Superior temporal gyrus (tissue), 1 donor: ENCODE results near the gene HTRA1.

Experiments used
- DNase-seq: peaks from one replicate; pipeline ENCODE4 v3.0.0-alpha.2; 2016; ENCODE audit errors: extremely low spot score

Gene HTRA1

DNA sequence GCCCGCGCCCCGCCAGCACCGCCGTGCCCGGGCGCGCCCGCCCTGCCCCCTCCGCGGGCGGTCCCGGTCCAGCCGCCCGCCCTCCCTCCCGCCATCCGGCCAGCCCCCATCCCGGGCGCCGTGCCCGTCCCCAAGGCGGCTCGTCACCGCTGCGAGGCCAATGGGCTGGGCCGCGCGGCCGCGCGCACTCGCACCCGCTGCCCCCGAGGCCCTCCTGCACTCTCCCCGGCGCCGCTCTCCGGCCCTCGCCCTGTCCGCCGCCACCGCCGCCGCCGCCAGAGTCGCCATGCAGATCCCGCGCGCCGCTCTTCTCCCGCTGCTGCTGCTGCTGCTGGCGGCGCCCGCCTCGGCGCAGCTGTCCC is at the start of gene HTRA1:
Gene HTRA1 (plus strand): TSS at position 187 of the 362 bp plus-strand sequence. CDS start 100 bp downstream, at position 287.
- DNase-seq: peak; percentile 87

DNA sequence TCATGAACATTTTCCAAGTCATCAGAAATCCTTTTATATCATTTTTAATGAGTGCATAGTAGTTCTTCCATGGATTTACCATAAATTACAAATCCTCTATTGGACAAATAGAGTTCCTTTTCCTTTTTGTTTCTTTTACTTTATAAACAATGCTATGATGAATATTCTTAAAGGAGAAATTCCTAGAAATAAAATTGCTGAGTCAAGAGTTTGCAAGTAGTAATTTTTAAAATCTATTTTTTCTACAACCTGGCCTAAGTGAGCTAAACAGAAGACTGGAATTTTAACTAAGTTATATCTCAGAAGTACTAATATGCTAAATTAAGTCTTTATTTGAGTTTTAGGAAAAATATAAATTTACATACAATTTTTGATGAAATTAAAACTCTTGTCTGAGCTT is 48.0 kb upstream of the HTRA1 start:
- no peak for DNase-seq

DNA sequence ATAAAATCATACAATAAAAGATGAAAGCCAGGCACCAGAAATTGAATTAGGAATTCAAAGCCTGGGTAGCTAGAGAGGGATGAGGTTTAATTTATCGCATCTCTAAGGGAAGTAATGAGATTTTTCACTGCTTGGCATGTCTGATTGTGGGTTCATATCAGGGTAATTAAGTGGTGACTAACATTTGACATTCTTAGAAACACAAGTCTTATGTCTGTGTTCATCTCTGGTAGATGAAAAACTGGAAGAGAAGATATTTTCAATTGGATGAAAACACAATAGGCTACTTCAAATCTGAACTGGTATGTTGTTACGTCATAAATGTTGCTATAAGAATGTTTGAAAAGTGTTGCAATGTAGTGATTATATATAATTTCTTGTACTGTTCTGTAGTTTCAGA is 43.7 kb upstream of the HTRA1 start:
- no peak for DNase-seq

DNA sequence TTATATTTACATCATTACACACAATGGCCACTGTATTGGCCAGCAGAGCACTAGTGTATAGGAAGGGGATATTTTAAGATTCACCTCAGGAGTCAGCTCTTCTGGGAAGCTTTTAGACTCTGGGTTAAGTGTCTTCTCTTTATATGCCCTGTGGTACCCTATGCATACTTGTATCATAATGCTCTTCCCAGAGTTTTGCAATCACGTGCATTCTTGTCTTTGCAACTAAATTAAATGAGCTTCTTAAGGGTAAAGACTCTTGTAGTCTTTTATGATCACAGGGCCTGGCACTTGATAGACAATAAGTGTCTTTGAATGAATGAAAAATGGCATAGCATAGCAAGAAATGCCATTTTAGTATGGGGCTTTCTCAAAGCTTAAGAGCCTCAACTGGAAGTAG is 42.3 kb upstream of the HTRA1 start:
- no peak for DNase-seq

DNA sequence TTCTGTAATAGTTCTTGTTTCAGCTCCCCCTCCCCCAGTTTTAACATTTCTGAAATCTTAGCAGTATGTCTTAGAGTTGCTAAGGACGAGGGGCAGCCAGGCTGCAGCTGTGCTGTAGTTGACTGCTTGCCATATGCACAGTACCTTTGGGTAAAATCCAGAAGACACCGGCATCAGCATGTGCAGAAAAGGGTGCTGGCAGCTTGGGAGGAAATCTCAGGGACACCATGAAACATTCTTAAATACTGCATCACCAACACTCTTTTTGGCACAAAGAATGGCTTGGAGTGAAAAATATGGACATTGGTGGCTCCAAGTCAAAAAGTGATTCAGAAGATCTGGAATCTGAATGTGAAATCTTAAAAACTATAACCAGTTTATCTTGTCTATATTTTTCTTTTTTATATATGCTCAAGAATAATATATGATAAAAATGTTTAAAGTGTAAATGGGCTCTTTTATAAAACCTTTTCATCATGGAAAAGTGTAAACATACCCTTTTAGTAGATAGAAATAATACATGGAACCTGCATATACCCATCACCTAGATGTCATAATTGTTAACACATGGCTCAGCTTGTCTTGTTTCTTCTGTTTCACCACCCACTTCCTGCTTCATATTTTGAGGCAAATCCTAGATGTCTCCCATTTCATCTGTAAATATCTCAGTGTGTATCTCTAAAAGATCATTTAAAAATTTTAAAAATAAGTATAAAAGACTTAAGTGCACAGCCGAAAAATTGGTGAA is 41.3 kb upstream of the HTRA1 start:
- peak; percentile 67 for DNase-seq

DNA sequence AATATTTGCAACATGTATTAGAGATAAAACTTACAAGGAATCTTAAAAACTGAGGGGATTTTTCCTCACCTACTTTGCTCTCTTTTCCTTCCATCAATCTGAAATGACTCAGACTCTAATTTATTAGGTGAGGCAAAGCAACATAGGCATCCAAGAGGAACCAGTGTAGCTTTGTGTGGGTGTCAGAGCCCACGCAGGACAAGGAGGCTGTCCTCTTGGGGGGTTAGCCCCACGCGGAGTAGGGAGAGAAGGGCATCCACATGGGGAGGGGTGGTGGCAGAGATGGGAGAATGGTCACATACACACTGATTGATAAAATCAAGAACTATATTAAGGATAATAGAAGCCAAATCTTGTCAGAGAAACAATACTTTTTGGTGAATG is 40.7 kb upstream of the HTRA1 start:
- no peak for DNase-seq

DNA sequence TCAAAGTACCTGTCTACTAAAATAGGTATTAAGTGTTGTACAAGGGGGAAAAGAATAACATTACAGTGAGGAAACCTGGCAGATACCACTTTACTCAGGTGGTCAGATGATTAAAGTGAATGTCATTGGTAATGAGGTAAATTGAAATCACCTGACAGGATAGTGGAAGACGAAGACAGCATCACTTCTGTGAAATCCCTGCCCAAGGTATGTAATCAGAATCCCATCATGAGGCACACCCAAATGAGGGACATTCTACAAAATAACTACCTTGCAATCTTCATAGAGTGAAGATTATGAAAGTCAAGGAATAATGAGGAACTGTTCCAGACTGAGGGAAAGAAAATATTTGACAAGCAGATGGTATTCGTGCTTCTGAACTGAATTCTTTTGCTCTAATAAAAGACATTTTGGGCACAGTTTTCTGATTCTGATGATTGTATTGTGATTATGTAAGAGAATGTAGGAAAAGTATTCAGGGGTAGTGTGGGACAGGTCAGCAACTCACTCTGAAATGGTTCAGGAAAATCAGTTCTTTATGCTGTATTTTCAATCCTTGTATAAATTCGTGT is 40.2 kb upstream of the HTRA1 start:
- DNase-seq: no peak

DNA sequence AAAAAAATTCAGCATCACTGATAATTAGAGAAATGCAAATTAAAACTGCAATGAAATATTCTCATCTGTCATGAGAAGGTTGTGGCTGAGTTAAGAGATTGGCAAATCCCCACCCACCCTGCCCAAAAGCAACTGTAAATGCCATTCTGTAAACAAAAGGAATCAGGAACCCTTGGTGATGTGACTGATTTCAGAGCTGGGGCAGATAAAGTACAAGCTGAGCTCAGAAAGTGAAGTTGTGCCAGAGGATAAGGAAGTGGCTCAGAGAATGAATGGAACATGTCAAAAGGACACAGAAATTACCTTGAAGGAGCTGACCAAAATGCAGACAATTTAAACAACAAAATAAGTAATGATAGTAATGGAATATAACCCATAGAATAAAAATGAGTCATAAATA is 39.6 kb upstream of the HTRA1 start:
- no peak for DNase-seq

DNA sequence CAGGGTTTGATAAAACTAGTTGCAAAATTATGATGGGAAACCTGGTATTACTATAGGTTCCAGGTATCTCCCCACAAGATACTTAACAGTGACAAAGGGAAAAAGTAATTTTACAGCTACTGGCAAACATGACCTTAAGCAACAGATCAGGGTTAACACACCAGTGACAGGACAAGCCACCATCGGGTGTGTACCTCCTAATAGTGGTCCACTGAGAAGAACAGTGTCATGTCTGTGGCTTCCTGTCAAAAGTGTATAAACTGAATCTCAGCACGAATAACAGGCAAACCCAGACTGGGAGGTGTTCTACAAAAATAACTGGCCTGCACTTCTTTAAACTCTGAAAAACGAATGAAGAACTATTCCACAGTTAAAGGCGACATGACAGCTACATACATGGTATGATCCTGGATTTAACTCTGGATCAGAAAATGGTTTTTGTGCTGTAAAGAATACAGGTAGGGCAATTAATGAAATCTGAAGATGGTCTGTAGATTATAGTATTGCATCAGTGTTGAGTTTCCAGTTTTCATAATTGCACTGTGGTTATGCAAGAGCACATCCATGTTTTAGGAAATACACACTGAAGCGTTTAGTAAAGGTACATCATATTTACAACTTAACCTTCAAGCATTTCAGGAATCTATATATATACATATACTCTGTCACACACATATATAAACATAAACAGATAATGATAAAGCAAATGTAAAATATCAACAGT is 38.9 kb upstream of the HTRA1 start:
- DNase-seq: no peak

DNA sequence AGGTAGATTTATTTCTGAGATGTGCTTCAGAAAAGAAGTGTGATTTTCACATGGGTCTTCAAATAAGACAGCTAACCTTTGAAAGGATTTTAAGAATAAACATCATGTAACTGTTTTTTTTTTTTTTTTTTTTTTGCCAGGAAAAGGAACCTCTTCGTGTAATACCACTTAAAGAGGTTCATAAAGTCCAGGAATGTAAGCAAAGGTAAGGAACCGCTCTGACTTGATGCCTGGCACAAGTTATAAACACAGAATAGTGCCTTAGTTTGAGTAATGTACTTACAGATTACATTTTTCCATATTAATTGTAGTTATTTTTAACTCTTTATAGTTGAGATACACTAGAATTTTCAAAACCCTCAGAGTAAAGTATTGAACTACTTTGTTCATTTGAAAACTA is 37.3 kb upstream of the HTRA1 start:
- DNase-seq: no peak

DNA sequence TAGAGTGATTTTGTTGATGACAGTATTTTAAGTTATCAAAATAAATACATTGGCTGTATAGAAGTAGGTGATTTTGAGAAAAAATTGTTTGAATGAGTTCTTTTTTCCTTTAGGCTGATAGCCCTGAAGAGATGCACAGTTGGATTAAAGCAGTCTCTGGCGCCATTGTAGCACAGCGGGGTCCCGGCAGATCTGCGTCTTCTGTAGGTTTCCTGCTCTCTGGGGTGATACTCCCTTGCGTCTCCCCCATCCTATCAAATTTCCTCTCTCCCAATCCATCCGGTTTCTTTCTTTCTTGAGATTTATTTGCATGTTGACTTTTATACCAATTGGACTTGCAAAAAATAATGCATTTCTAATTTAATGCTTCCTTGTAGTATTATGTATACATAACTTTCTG is 34.5 kb upstream of the HTRA1 start:
- no peak for DNase-seq

DNA sequence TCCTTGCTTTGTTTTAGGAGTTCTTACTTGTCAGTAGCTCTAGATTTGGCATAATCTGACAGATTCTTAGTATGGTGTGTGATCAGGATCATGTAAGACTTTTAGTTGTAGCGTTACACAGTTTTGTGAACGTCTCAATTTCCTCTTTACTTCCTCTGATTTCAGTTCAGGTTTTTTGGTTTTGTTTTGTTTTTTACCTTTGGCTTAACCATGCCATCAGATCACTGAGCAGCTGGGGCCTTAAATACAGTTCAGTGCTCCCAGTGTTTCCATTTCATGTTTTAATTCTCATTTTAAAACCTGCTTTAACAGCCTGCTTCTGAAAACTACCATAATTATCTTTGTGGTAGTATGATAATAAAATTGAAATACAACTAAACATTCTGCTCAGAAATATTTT is 34.1 kb upstream of the HTRA1 start:
- no peak for DNase-seq

DNA sequence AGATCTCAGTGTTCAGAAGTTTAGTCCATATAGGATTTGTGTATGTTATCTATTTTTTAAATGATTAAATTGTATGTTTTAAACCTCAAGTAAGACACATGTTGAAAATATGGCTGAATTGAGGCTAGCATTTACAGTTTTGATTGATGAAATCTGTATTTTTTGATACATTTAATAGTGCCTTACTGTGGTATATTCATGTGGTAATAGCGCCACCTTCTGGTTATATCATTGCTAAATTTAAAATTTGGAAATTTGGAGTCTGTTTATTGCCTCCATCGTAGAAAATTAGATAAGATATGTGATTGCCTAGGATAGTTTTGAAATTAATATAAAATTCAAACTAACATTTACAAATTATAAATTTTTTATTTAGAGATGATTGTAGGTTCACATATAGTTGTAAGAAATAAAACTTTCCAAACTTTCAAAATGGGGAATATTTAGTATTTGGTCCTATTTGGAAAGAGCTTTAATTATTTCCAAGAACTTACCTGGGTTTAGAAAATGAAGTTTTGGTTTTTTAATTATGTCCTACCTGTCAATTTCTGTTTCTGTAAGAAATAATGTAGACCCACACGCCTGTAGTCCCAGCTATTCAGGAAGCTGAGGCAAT is 26.0 kb upstream of the HTRA1 start:
- DNase-seq: peak; percentile 95

DNA sequence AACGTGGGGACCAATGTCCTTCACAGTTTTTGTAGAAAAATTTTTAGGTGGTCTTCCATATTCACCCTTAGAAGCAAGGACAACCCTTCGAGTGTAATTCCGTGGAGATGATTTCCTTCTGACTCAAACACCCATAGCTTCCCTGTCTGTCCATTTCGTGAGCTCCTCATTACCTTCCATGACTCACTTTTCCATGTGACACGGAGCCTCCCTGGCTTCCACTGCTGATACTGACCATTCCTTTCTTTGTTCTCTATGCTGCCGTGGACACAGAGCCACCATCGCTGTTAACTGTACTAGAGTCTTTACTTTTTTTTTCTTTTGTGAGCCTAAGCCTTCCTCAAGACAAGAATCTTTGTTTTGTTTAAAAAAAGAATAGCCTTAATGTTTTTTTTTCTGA is 19.4 kb upstream of the HTRA1 start:
- no peak for DNase-seq

DNA sequence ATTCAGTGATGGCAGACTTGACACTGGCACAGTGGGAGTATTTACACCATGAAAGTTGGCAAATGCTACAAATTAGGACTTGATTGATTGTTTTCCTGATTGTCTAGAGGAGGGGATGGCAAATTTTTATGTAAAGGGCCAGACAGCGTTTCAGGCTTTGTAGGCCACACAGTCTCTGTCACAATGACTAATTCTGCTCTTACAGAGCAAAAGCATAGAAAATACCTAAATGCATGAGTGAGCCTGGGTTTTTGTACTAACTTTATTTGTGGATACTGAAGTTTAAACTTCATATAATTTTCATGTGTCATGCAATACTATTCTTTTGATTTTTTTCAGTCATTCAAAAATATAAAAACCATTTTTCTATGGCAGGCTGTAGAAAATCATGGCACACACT is 15.9 kb upstream of the HTRA1 start:
- DNase-seq: no peak

DNA sequence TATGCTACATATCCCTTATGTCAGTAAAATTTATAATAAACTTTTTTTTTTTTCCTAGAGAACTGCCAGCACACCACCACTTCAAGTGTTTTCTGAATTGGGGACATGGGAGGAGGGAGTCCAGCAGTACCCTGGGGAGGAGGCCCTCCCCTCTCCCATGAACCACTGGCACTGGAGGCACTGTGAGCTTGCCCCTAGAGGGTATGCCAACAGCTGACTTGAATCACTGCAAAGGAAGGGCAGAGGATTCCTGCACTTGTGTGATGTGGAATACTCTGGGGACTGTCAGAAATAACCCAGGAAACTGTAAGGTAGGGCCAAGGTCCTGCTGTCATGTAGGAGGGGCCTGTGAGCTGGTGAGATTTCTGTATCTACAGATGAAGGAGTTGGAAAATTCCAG is 15.4 kb upstream of the HTRA1 start:
- DNase-seq: no peak

DNA sequence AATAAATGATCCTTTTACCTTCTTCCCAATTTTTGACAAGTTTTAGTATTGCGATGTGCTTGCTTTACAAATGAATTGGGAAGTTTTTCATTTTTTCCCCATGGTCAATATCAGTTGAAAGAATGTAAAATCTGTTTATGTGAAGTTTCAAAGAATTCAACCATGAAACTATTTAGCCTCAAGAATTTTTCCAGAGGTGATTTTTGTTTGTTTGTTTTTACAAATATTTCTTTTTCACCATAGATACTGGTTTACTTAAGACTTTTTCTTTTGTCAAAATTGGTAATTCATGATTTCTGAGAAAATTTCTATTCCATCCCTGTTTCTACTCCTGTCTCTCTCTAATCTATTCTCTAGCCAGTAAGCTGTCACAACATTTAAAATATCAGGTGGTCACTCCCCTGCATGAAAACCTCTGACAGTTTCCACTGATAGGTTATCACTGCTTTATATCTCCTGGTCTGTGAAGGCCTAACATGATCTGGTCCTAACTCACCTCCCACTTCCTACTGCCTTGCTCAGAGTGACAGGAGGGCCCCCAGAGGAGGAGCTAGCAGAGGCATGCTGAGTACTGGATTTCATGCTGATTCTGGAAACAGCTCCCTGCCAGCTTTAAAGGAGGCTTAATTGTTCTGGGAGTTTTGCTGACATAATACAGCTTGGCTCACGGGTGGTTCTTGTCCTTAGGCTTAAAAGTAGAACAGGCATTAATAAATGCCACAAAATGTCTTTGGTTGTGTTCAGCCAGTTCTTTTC is 14.5 kb upstream of the HTRA1 start:
- DNase-seq: no peak

DNA sequence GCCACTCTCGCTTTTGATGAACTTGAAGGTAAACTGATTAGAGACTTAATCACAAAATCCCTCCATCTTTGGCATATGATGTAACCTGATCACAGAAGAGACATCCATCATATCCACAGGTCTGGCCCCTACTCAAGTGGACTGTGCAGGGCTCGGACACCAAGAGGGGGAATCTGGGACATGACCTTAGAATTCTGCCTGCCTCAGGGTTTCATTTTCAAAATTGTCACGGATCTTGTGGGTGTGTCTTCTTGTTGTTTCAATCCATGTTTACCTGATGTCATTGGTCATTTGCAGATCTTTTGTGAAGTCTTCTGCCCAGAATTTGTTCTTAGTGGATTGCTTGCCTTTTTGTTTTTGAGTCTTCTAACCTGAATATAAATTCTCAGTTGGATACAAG is 12.8 kb upstream of the HTRA1 start:
- no peak for DNase-seq

DNA sequence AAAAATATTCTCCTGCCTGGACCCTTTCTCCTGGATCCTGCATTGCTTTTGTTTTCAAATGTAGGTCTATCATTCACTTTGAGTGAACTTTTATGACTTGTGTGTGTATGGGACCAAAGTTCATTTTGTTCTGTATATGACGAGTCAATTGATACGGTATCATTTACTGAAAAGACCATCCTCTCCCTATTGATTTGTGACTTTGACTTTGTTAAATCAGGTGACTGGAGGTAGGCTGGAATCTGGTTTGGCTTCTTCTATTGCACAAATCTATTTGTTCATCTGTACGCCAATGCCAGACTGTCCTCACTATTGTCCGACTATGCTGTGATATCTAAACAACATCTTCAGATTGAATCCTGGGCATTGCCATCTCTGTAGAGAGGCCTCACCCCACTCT is 12.2 kb upstream of the HTRA1 start:
- DNase-seq: no peak

DNA sequence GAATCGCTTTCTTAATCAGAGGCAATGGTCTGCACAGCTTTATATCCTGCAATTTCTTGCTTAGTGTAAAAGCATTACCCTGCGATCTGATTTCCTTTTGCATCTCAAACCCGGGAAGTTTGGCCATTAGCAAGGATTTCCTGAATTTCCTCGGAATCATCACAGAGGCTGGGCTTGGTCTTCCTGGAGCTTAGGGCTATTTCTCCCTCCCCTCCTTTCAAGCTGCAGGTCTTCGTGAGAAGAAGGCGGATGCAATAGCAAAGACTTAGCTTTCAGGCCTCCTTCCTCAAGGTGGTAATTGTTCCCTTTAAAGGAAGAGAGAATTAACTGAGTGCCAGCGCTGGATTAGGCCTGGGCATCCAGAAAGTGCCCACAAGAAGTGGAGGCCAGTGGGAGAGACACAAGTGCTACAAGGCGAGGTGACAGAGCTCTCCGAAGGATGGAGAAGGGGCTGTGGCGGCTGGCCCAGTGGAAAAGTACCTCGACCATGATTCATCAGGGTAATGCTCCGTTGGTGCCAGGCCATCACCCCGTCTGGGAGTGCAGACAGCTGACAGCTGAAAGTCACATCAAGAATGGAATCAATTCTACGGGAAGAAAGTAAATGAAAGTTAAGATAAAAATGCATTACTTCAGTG is 10.9 kb upstream of the HTRA1 start:
- no peak for DNase-seq

DNA sequence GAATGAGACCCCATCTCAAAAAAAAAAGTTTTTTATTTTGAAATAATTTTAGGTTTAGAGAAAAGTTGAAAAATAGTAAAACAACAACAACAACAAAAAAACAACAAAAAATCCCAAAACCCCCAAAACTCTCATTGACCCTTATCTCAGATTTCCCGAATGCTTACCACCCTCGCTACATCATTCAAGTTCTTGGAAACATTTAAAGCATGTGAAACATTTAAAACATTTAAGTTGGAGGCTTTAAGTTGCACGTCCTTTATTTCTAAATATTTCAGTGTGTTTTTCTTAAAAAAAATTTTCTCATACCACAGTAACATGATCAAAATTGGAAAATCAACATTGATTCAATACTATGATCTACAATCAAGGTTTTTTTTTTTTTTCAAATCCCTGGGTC is 7.3 kb upstream of the HTRA1 start:
- DNase-seq: no peak
